ENCODE measurements around the gene C11orf68. TPM values are rescaled to one million over a fixed set of nuclear protein-coding genes. Genes with fewer than 3 reads are reported as not detected.

The C11orf68 gene
- total RNA-seq, 1 experiment from 2014 or later = 48.0 TPM

GRCh38 chr11:65964906-65965305 is 46.0 kb upstream of the C11orf68 start:
- POLR2A ChIA-PET = no interaction called here
- intact Hi-C loops (cut with micrococcal nuclease) = no loop called here
- Mint-ChIP-seq H3K9me3 (ENCODE audit: unreplicated experiment) (no peaks in the 10 kb centered on the region), H3K4me1 (ENCODE audit: insufficient read depth, unreplicated experiment) (peaks cover 29% of the 10 kb centered on the region), H3K27ac (ENCODE audit: low read depth, unreplicated experiment) (no peak overlapping the region), H3K4me3 (ENCODE audit: unreplicated experiment) (no peak overlapping the region), H3K36me3 (ENCODE audit: insufficient read depth, unreplicated experiment) (peaks cover 54% of the 10 kb centered on the region), H3K27me3 (ENCODE audit: insufficient read depth, unreplicated experiment) (no peaks in the 10 kb centered on the region)
- no peak for TF ChIP-seq CTCF (IDR thresholded peaks at IDR 0.05; ENCODE audit: unreplicated experiment)
- no TSS peak for BruUV-seq (replicated peaks)
- CTCF ChIA-PET = interaction anchor here (1.0 kb wide), 1 partner anchor 80 kb away, joined by 4 read pairs; no protein-coding TSS in a partner anchor
- no peak for DNase-seq (ENCODE audit: unreplicated experiment)

GRCh38 chr11:65962141-65962564 is 43.3 kb upstream of the C11orf68 start:
- TSS peak; percentile 40 for BruUV-seq (replicated peaks)
- peak overlapping the region; percentile 84 for H3K27ac Mint-ChIP-seq (ENCODE audit: low read depth, unreplicated experiment)
- no peak for DNase-seq (ENCODE audit: unreplicated experiment)
- no peaks in the 10 kb centered on the region for H3K9me3 Mint-ChIP-seq (ENCODE audit: unreplicated experiment)
- peaks cover 17% of the 10 kb centered on the region for H3K4me1 Mint-ChIP-seq (ENCODE audit: insufficient read depth, unreplicated experiment)
- no peak for TF ChIP-seq CTCF (IDR thresholded peaks at IDR 0.05; ENCODE audit: unreplicated experiment)
- CTCF ChIA-PET = interaction anchor here (0.6 to 1.0 kb wide), 4 partner anchors 13 to 865 kb away, joined by 3 to 4 read pairs (median 4); no protein-coding TSS in a partner anchor
- intact Hi-C loops (cut with micrococcal nuclease) = no loop called here
- peak overlapping the region; percentile 96 for H3K4me3 Mint-ChIP-seq (ENCODE audit: unreplicated experiment)
- no peaks in the 10 kb centered on the region for H3K27me3 Mint-ChIP-seq (ENCODE audit: insufficient read depth, unreplicated experiment)
- H3K36me3 Mint-ChIP-seq (ENCODE audit: insufficient read depth, unreplicated experiment) = peaks cover 33% of the 10 kb centered on the region
- POLR2A ChIA-PET = interaction anchor here (0.6 to 3.5 kb wide), 11 partner anchors 8 to 251 kb away, joined by 3 to 28 read pairs (median 4); partner anchors contain the start of genes CCDC85B, FIBP, FOSL1 and KAT5

- TF ChIP-seq CTCF (IDR thresholded peaks at IDR 0.05; ENCODE audit: unreplicated experiment) = no peak
- BruUV-seq (replicated peaks) = TSS peak; percentile 90
- H3K9me3 Mint-ChIP-seq (ENCODE audit: unreplicated experiment) = no peaks in the 10 kb centered on the region
- POLR2A ChIA-PET = interaction anchor here (0.6 to 3.5 kb wide), 18 partner anchors 9 to 250 kb away, joined by 3 to 28 read pairs (median 4); partner anchors contain the start of genes CCDC85B, FIBP, FOSL1 and KAT5
- CTCF ChIA-PET = interaction anchor here (0.6 to 1.4 kb wide), 6 partner anchors 14 to 864 kb away, joined by 3 to 4 read pairs (median 4); no protein-coding TSS in a partner anchor
- peak within 1 kb of the TSS; percentile 96 for H3K4me3 Mint-ChIP-seq (ENCODE audit: unreplicated experiment)
- DNase-seq (ENCODE audit: unreplicated experiment) = peak; percentile 96
- peak within 1 kb of the TSS; percentile 84 for H3K27ac Mint-ChIP-seq (ENCODE audit: low read depth, unreplicated experiment)
- peaks cover 27% of the 10 kb centered on the region for H3K36me3 Mint-ChIP-seq (ENCODE audit: insufficient read depth, unreplicated experiment)
- peaks cover 17% of the 10 kb centered on the region for H3K4me1 Mint-ChIP-seq (ENCODE audit: insufficient read depth, unreplicated experiment)
- intact Hi-C loops (cut with micrococcal nuclease) = loop anchor here (2.0 kb wide), 1 partner anchor 73 kb away; the partner anchor contains the start of gene FIBP
- H3K27me3 Mint-ChIP-seq (ENCODE audit: insufficient read depth, unreplicated experiment) = no peaks in the 10 kb centered on the region
These were observed 42.6 kb upstream of the C11orf68 start, which contains the start of gene SART1 for GRCh38 chr11:65961267-65962140. SART1 (plus strand) TSS chr11:65961734; CDS start chr11:65961781, 47 bp downstream.

GRCh38 chr11:65960824-65961266 is 42.0 kb upstream of the C11orf68 start:
- no peaks in the 10 kb centered on the region for H3K27me3 Mint-ChIP-seq (ENCODE audit: insufficient read depth, unreplicated experiment)
- ChIA-PET CTCF (interaction anchor here (1.1 to 1.4 kb wide), 2 partner anchors 27 to 76 kb away, joined by 3 to 4 read pairs; no protein-coding TSS in a partner anchor), POLR2A (interaction anchor here (0.5 to 3.5 kb wide), 13 partner anchors 9 to 825 kb away, joined by 3 to 28 read pairs (median 5); partner anchors contain the start of genes CCDC85B, FIBP, FOSL1 and KAT5)
- H3K4me1 Mint-ChIP-seq (ENCODE audit: insufficient read depth, unreplicated experiment) = peaks cover 15% of the 10 kb centered on the region
- H3K9me3 Mint-ChIP-seq (ENCODE audit: unreplicated experiment) = no peaks in the 10 kb centered on the region
- peak overlapping the region; percentile 84 for H3K27ac Mint-ChIP-seq (ENCODE audit: low read depth, unreplicated experiment)
- TF ChIP-seq CTCF (IDR thresholded peaks at IDR 0.05; ENCODE audit: unreplicated experiment) = no peak
- intact Hi-C loops (cut with micrococcal nuclease) = loop anchor here (2.0 kb wide), 1 partner anchor 72 kb away; the partner anchor contains the start of gene FIBP
- DNase-seq (ENCODE audit: unreplicated experiment) = no peak
- peak overlapping the region; percentile 96 for H3K4me3 Mint-ChIP-seq (ENCODE audit: unreplicated experiment)
- H3K36me3 Mint-ChIP-seq (ENCODE audit: insufficient read depth, unreplicated experiment) = peaks cover 20% of the 10 kb centered on the region
- no TSS peak for BruUV-seq (replicated peaks)
